ENCODE results near the gene WDR18.

GRCh38 chr19:1017115-1017905 lies 33.2 kb downstream of the WDR18 start:
- no peak for TF ChIP-seq CTCF (conservative IDR thresholded peaks at IDR 0.05; ENCODE audit: low read depth in 2 of 2)
- TF ChIP-seq CREB1 (CRISPR knock-in tag; IDR thresholded peaks at IDR 0.05; ENCODE audit: low read depth), result no peak
- TF ChIP-seq NANOG (IDR thresholded peaks at IDR 0.05; ENCODE audit: borderline replicate concordance), result no peak
- TF ChIP-seq REST (IDR thresholded peaks at IDR 0.05; ENCODE audit: unreplicated experiment), result no peak
- TF ChIP-seq ZNF462 (CRISPR knock-in tag; IDR thresholded peaks at IDR 0.05), result no peak
- no peak for TF ChIP-seq EZH2 (IDR thresholded peaks at IDR 0.05; ENCODE audit: low read depth, unreplicated experiment)
- no peak for TF ChIP-seq POLR2AphosphoS5 (IDR thresholded peaks at IDR 0.05; ENCODE audit: low read depth)
- TF ChIP-seq EZH2phosphoT487 (IDR thresholded peaks at IDR 0.05; ENCODE audit: unreplicated experiment), result no peak
- TF ChIP-seq, protein P1, sequence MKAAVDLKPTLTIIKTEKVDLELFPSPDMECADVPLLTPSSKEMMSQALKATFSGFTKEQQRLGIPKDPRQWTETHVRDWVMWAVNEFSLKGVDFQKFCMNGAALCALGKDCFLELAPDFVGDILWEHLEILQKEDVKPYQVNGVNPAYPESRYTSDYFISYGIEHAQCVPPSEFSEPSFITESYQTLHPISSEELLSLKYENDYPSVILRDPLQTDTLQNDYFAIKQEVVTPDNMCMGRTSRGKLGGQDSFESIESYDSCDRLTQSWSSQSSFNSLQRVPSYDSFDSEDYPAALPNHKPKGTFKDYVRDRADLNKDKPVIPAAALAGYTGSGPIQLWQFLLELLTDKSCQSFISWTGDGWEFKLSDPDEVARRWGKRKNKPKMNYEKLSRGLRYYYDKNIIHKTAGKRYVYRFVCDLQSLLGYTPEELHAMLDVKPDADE (IDR thresholded peaks at IDR 0.05), result no peak
- no peak for TF ChIP-seq JUNB (IDR thresholded peaks at IDR 0.05; ENCODE audit: unreplicated experiment)
- TF ChIP-seq STAT1 (IDR thresholded peaks at IDR 0.05; ENCODE audit: unreplicated experiment), result no peak
- TF ChIP-seq ZNF331 (CRISPR knock-in tag; IDR thresholded peaks at IDR 0.05; ENCODE audit: low read depth), result no peak
